Measurements from ENCODE around the gene EXOC3L1.

The EXOC3L1 gene

DNA sequence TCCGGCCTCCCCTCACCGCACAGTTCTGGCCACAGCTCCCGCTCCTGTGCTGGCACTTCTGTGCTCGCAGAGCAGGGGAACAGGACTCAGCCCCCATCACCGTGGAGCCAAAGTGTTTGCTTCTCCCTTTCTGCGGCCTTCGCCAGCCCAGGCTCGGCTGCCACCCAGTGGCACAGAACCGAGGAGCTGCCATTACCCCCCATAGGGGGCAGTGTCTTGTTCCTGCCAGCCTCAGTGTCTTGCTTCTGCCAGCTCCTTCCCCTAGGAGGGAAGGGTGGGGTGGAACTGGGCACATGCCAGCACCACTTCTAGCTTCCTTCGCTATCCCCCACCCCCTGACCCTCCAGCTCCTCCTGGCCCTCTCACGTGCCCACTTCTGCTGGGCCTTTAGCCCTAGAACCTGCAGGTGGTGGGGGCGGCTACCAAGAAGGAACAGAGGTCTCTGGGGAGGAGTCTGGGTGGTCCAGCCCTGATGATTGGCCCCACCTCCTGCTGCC lies 8.3 kb upstream of the EXOC3L1 start:
- no peak for DNase-seq

DNA sequence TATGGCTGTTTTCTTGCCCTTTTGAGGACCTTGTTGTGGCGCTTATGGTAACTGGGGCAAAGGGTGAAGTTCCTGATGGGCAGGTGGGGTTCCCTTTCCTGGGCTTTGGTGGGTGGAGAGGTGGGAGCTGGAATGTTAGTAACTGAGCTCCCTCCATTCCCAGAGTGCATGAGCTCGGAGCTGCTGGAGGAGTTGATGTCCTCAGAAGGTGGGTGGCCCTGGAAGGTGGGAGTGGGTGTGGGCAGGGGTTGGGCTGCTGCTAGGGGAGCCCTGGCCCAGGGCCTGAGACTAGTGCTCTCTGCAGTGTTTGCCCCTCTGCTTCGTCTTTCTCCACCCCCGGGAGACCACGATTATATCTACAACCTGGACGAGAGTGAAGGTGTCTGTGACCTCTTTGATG lies 7.8 kb upstream of the EXOC3L1 start:
- DNase-seq = no peak

DNA sequence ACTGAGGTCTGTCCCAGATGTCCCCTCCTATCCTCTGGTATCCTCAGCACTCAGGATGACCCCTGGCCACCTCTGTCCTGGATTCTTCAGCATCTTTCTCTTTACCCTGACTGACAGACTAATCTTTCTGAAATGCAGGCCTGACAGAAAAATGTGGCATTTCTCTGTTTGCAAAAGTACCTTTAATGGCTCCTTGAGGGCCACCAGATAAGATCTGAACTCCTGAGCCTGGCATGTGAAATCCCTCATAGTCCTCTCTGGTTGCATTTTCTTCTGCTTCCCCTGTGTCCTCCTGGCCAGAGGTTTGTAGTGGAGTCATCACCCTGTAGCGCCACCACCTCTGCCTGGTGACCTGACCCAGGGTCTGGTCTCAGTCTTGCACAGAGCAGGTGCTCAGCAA lies 6.9 kb upstream of the EXOC3L1 start:
- DNase-seq = no peak

DNA sequence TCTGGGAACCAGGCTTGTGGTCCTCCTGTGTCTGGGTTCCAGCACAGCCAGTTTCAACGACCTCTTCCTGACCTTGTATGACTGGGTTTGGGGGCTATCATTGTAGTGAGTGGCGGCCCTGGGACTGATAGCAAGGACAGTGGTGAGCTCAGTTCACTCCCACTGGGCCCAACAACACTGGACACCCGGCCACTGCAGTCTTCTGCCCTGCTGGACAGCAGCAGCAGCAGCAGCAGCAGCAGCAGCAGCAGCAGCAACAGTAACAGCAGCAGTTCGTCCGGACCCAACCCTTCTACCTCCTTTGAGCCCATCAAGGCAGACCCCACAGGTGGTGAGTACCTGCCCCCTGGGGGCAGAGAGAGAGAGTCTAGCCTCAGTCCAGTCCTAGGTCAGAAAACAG lies 5.7 kb upstream of the EXOC3L1 start:
- DNase-seq = no peak

- DNase-seq = no peak
Observed at GRCh38 chr16:67194260-67194659, 4.3 kb upstream of the EXOC3L1 start.

DNA sequence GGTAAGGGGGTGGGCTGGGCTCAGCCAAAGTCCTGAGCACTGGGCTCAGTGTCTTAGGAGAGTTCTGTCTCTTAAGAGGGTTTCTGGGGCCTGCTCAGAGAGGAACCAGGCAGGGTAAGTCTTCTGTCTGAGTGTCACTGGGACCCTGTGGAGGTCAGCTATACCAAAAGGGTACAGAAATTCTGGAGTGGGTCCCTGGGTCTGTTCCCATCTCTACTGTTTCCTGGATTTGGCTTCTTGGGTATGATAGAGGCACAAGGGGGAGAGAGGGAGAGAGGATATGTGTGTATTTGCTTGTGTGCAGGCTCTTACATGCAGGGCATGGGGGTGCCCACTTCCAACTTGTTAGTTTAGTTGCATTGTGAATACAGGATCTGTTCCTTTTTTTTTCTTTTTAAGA lies 3.6 kb upstream of the EXOC3L1 start:
- DNase-seq = no peak

DNA sequence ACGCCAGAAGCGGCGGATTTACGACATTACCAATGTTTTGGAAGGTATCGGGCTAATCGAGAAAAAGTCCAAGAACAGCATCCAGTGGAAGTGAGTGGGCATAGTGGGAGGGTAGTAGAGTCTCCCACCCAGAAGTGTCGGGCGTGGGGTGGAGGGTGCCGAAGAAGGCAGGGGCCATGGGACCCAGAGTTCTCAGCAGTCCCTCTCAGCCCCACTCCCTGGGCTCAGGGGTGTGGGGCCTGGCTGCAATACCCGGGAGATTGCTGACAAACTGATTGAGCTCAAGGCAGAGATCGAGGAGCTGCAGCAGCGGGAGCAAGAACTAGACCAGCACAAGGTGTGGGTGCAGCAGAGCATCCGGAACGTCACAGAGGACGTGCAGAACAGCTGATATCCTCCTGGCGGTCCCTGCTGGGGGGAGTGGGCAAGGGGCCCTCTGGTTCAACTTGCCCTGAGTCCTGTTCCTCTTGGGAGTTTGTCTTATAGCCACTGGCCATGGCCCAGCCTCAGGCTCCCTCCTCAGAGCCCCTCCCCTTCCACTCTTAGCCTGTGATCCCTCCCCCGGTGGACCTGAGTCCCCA lies 2.9 kb upstream of the EXOC3L1 start:
- DNase-seq = no peak

DNA sequence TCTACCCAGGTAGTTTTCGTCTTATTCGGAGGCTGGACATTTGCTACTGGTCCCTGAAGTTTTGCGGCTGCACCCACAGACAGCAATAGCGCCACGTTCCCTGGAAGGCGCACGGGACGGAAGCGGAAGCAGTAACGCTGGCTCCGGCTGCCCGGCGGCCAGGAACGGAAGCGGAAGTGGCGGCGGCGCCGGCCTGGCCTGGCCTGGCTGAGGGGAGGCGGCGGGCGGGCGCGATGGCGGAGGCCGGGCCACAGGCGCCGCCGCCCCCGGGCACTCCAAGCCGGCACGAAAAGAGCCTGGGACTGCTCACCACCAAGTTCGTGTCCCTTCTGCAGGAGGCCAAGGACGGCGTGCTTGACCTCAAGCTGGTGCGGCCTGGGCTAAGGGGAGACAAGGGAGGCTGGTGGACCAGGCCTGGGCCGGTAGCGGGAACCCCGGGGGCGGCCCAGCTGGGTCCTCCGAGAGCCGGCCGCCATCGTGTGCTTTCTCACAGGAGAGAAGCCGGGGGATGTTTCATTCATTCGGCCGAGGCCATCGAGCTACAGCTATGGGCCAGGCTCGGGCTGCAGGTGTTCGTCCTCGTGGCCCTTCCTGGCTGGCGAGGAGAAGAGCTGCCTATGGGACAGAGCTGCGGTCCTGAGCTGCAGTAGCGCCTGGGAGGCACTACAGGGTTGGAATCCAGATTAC lies 2.2 kb upstream of the EXOC3L1 start, which contains the start of gene E2F4:
Gene E2F4, plus strand, starts transcription at position 161 of the 687 bp plus-strand sequence. Its CDS starts 73 bp downstream, at position 234.
- DNase-seq = no peak

DNA sequence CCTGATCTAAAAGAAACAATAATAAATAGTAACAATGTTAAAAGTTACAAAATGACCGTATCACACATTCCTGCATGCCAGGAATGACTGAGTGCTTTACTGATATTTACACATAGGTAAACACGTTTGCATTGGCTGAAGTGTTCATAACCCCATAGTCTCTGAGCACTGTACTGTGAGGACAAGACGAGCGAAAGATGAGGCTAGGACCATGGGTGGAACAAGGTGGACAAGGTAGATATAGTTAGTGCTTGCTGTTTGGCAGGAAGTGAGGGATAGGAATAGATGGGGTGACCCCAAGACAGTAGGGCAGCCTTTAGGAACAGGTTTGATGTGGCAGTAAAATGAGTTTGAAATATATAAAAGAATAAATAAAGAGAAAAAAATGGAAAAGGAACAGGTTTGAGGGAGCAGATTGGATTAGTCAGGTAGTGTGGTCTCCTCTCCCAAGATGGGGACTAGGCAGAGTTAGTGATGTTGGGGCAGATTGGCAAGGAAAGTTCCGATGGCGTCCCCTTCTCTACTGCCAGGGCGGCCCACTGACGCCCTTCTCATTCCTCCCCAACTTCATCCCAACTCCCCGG lies 1.6 kb upstream of the EXOC3L1 start:
- DNase-seq = no peak

GRCh38 chr16:67190448-67191399 lies 788 bp upstream of the EXOC3L1 start:
- no peak for DNase-seq

- DNase-seq = no peak
Observed at GRCh38 chr16:67188798-67189197, 1.1 kb downstream of the EXOC3L1 start.

DNA sequence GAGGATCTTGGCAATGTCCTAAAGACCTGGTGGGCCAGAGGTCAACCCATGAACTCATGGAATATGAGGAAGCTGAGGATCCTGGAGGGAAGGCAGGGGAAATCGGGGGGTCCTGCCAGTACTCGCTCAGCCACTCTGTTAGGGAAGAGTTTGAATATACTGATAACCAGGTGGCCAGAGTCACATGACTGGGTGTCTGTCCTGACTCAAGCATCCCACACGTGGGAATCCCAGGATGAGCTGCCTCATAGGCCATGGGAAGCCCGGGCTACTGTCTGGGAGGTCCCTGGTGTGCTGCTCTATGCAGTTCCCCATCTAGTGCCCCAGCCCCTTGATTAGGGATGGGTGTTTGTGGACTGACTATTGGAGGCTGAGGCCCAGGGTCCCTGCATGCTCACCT lies 1.6 kb downstream of the EXOC3L1 start:
- DNase-seq = no peak

GRCh38 chr16:67187175-67187890 lies 2.6 kb downstream of the EXOC3L1 start:
- no peak for DNase-seq

GRCh38 chr16:67186550-67186950 lies 3.4 kb downstream of the EXOC3L1 start:
- DNase-seq = no peak

- DNase-seq = no peak
Observed at GRCh38 chr16:67185651-67186134, 4.2 kb downstream of the EXOC3L1 start.

DNA sequence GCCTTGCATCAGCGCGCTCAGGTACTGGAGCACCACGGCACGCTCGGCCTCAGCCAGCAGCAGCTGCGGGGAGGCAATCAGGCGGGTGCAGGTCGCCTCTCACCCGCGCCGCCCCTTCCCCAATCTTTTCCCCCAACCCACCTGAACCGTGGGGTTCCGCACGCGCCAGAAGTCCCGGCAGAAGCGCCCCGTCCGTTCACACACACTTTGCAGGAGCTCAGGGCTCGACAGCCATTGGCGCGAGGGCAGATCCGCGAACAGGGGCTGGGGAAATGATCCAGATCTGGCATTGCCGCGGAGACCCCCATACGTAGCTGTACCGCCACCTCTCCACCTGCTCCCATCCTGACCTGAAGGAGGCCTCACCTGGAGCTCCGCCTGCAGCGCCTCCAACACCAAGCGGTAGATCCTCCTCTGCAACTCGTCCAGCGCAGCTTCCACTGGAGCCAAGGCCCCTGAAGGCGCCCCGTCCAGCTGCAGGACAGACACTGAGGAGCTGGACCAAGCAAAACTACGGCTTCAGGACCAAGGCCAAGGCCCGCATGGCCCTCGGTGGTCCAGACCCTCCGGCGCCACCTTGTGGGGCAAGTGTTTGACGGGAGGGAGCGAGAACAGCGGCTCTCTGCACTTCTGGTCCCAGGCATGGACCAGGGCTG lies 4.8 kb downstream of the EXOC3L1 start:
- no peak for DNase-seq

DNA sequence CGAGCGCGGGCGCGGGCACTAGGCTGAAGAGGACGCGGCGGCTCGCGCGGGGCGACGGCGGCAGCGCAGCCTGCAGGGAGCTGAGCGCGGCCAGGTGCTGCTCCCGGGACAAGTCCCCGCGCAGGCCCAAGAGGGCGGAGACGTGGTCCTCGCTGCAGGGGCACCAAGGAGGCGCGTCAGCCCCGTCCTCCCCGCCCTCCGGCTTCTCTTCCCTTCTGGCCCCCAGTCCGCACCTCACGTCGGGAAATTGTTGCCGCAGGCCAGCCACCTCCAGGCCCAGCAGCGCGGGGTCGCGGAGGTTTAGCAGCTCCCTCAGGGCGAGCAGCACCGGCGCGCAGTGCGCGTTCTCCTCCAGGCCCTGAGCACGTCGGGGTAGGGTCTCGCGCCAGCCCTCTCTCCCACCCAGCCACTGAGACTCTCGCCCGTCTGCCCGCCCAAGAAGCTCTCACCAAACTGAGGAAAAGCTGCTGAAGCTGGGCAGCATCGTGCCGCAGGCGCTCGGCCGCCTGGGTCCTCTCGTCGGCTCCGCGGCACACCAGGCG lies 5.4 kb downstream of the EXOC3L1 start:
- DNase-seq = no peak

DNA sequence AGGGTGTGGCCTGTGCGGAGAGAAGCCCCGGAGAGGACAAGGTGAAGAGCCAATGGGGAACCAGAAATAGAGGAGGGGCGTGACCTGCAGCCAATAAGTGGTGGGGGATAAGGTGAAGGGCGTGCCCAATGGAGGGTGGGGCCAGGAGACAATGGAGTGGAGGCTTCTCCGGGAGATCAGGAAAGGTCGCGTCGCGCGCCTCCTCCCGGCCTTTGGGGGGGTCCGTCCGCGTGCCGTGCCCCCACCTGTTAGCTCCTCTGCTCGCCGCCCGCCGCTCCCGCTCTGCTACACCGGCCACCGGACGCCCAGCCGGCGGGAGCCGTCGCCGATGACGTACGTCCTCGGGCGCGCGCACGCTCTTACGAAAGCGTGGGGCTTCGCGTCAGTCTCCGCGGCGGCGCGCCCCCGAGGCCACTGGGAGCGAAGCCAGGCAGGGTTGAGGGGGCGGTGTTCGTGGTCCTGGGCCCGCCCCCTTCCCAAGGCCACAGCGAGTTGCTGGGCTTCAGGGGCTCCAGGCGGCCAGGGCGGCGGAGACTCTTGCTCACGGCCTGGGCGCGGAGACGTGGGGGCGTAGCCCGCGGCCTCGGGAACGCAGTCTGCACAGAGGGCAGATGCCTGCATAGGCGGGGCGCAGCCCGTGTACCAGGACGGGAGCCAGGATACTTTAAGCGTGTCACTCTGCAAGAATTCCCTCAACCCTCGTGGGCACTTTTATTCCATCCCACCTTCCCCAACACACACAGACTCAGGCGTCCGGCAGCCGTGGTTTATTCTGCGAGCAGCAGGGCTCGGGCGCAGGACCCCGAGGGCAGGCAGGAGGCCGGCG lies 6.1 kb downstream of the EXOC3L1 start, which contains the start of gene MATCAP1:
Gene MATCAP1, minus strand, starts transcription at position 337 of the 826 bp plus-strand sequence. CDS start 3,353 bp downstream, outside the sequence.
- peak; percentile 47 for DNase-seq

DNA sequence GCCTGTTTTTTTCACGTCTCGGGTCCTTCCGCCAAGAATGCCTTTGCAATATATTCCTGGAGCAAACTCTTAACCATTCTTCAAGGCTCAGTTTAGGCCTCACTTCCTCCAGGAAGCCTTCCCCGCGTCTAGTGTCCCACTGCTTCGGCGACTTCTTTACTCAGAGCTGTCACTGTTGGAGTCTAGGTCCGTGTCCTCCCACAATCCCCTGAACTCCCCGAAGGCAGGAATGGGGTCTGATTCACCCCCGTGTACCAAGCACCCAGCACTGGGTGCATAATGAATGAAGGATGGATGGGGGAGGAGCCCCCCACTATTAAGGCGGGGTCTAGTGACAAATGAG lies 6.7 kb downstream of the EXOC3L1 start:
- no peak for DNase-seq

DNA sequence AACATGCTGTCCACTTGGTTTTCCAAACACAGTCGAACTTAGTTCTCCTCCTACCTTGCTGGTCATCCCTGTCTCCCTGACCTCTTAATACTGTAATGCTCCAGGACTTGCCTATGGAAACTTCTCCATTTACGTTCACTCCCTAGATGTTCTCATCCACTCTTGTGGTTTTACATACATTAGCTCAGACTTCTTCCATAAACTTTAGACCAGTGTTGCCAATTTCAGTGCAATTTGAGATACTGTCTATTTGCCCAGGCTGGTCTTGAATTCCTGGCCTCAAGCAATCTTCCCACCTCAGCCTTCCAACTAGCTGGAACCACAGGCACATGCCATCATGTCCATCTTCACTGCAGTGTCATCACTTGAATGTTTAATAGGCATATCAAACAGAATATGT lies 7.6 kb downstream of the EXOC3L1 start:
- no peak for DNase-seq
